ENCODE measurements around the gene COL23A1. TPM values are rescaled to one million over a fixed set of nuclear protein-coding genes. Genes with fewer than 3 reads are reported as not detected.
A peak's percentile ranks its signal among the peaks of the same experiment; 100 is the strongest.

The COL23A1 gene
- total RNA-seq, 2 experiments from 2014 or later, result 0.11 TPM; not detected in 1

GRCh38 chr5:178463321-178464155, 126.7 kb downstream of the COL23A1 start:
- intact Hi-C loops (cut with micrococcal nuclease), result no loop called here
- H3K4me3 Mint-ChIP-seq, result no peak overlapping the region
- H3K36me3 Mint-ChIP-seq (ENCODE audit: low read depth), result no peaks in the 10 kb centered on the region
- no peak for TF ChIP-seq CTCF (IDR thresholded peaks at IDR 0.05)
- H3K4me1 Mint-ChIP-seq (ENCODE audit: low read depth), result no peaks in the 10 kb centered on the region
- no peak for DNase-seq
- ChIA-PET POLR2A (no interaction called here), CTCF (interaction anchor here (0.9 kb wide), 1 partner anchor 33 kb away, joined by 3 read pairs; no protein-coding TSS in a partner anchor)
- H3K9me3 Mint-ChIP-seq, result no peaks in the 10 kb centered on the region
- no peaks in the 10 kb centered on the region for H3K27me3 Mint-ChIP-seq
- H3K27ac Mint-ChIP-seq, result no peak overlapping the region
- no peak for ATAC-seq

GRCh38 chr5:178462816-178463215, 127.4 kb downstream of the COL23A1 start:
- no peak overlapping the region for H3K27ac Mint-ChIP-seq
- ChIA-PET CTCF (interaction anchor here (0.9 to 3.3 kb wide), 3 partner anchors 8 to 179 kb away, joined by 3 to 17 read pairs (median 14); no protein-coding TSS in a partner anchor), POLR2A (no interaction called here)
- H3K4me3 Mint-ChIP-seq, result no peak overlapping the region
- no peak for TF ChIP-seq CTCF (IDR thresholded peaks at IDR 0.05)
- intact Hi-C loops (cut with micrococcal nuclease), result no loop called here
- no peaks in the 10 kb centered on the region for H3K27me3 Mint-ChIP-seq
- H3K4me1 Mint-ChIP-seq (ENCODE audit: low read depth), result no peaks in the 10 kb centered on the region
- no peaks in the 10 kb centered on the region for H3K9me3 Mint-ChIP-seq
- H3K36me3 Mint-ChIP-seq (ENCODE audit: low read depth), result no peaks in the 10 kb centered on the region
- ATAC-seq (no peak), DNase-seq (no peak)

GRCh38 chr5:178462076-178462475, 128.1 kb downstream of the COL23A1 start:
- intact Hi-C loops (cut with micrococcal nuclease), result no loop called here
- H3K27ac Mint-ChIP-seq, result no peak overlapping the region
- DNase-seq (no peak), ATAC-seq (no peak)
- CTCF ChIA-PET, result interaction anchor here (0.8 to 3.3 kb wide), 10 partner anchors 9 to 178 kb away, joined by 3 to 17 read pairs (median 4); no protein-coding TSS in a partner anchor
- H3K27me3 Mint-ChIP-seq, result no peaks in the 10 kb centered on the region
- H3K9me3 Mint-ChIP-seq, result no peaks in the 10 kb centered on the region
- no peak overlapping the region for H3K4me3 Mint-ChIP-seq
- H3K36me3 Mint-ChIP-seq (ENCODE audit: low read depth), result no peaks in the 10 kb centered on the region
- no peak for TF ChIP-seq CTCF (IDR thresholded peaks at IDR 0.05)
- H3K4me1 Mint-ChIP-seq (ENCODE audit: low read depth), result no peaks in the 10 kb centered on the region
- POLR2A ChIA-PET, result no interaction called here

- POLR2A ChIA-PET, result interaction anchor here (0.9 kb wide), 1 partner anchor 39 kb away, joined by 3 read pairs; no protein-coding TSS in a partner anchor
Observed at GRCh38 chr5:178461004-178461730, 129.0 kb downstream of the COL23A1 start.

More at GRCh38 chr5:178461004-178461730, 129.0 kb downstream of the COL23A1 start:
- peak; percentile 84 for TF ChIP-seq CTCF (IDR thresholded peaks at IDR 0.05)
- CTCF ChIA-PET, result interaction anchor here (0.5 to 3.3 kb wide), 25 partner anchors 9 to 906 kb away, joined by 3 to 17 read pairs (median 3); no protein-coding TSS in a partner anchor
- H3K9me3 Mint-ChIP-seq, result no peaks in the 10 kb centered on the region
- intact Hi-C loops (cut with micrococcal nuclease), result no loop called here
- no peaks in the 10 kb centered on the region for H3K36me3 Mint-ChIP-seq (ENCODE audit: low read depth)
- peak; percentile 77 for DNase-seq
- peak; percentile 91 for ATAC-seq
- no peaks in the 10 kb centered on the region for H3K4me1 Mint-ChIP-seq (ENCODE audit: low read depth)
- H3K4me3 Mint-ChIP-seq, result no peak overlapping the region
- H3K27me3 Mint-ChIP-seq, result no peaks in the 10 kb centered on the region
- H3K27ac Mint-ChIP-seq, result no peak overlapping the region
